CD4-positive, alpha-beta T cell treated with Interleukin-12 subunit alpha and Interleukin-12 subunit beta, for 1 hour (primary cell): ENCODE results near the gene FRY.

Source experiments
- DNase-seq: peaks from one replicate; pipeline ENCODE4 v3.0.0-alpha.2; 2020

FRY gene

GRCh38 chr13:32228330-32229041, 196.9 kb downstream of the FRY start:
- no peak for DNase-seq

DNA sequence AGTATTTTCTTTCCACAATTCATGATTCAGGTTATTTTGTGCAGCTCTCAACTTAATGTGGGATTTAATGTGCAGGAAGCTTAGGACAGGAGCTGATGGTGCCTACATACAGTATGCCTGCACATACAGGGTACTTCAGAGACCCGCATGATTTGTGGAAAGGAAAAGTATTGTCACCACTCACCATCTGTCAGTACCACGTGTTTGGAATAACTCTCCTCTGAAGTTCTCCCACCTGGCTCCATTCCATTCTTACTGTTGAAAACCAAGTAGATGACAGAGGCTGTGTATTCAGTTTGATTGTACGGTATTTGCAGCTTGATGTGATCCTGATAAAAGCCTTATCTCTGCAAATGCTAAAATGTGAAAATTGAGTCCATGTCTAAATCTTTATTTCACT, 197.9 kb downstream of the FRY start:
- no peak for DNase-seq

GRCh38 chr13:32232263-32232662, 200.7 kb downstream of the FRY start:
- no peak for DNase-seq

- DNase-seq = no peak
Measured at GRCh38 chr13:32233062-32233461, 201.5 kb downstream of the FRY start.

- DNase-seq = peak; percentile 23
Measured at GRCh38 chr13:32234914-32235313, 203.3 kb downstream of the FRY start.

- no peak for DNase-seq
Measured at GRCh38 chr13:32237681-32238080, 206.1 kb downstream of the FRY start.

- DNase-seq = no peak
Measured at GRCh38 chr13:32243695-32244094, 212.1 kb downstream of the FRY start.

- DNase-seq = no peak
Measured at GRCh38 chr13:32245555-32245954, 214.0 kb downstream of the FRY start.

- DNase-seq = peak; percentile 29
Measured at GRCh38 chr13:32246468-32246867, 214.9 kb downstream of the FRY start.

DNA sequence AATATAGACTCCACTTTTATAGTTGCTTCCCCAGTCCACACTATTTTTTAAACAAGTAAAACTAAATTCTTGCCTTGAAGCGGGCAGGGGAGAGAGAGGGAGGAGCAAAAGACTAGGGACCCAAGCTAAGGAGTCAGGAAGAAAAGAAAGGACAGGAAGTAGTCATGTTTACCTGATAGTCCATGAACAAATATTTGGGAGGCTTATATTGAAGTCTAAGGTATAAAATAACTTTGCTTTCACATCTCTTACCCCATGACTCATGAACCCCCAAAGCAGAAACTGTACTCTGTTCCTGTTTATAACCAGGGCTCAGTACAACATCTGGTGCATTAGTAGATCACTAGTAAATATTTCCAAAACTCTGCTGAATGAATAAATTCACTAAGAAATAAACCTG, 216.3 kb downstream of the FRY start:
- DNase-seq = no peak

DNA sequence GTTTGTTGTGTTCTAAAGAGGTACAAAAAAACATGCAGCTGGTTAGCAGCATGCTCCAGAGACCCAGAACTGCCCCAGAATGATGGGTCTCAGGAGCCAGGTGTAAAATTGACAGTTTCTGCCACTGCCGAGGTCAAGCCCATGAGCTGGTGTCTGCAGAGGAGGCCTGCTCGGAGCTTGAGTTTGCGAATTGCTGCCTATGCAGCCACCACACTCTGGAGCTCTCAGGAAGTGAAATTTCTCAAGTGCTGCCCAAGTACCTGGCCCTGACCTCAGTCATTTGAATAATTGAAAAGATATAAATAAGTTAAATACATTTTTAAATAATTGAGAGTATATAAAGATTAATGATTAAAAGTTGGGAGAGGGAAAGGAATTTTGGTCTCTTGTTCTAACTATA, 217.2 kb downstream of the FRY start:
- DNase-seq = no peak

GRCh38 chr13:32252812-32253438, 221.4 kb downstream of the FRY start:
- no peak for DNase-seq

- DNase-seq = no peak
Measured at GRCh38 chr13:32253911-32254399, 222.4 kb downstream of the FRY start.

GRCh38 chr13:32254416-32254815, 222.8 kb downstream of the FRY start:
- no peak for DNase-seq

GRCh38 chr13:32254916-32255723, 223.5 kb downstream of the FRY start:
- DNase-seq = no peak

DNA sequence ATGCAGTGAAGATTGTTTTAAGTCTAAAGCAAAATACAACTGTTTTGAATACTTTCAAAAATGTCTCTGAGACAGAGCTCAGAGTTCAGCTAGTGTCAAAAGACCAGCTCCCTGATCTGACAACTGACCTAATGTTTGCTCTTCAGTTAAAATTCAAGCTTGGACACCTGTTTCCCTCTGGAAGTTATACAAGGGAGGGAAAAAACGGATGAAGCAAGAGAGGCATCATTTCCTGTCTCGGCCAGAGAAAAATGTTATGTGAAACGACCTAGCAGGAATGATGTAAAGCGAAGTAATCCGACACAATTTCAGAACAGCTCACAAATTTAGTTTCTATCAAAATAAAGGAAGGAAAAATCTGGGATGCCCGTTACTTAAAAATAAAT, 224.1 kb downstream of the FRY start:
- DNase-seq = no peak

DNA sequence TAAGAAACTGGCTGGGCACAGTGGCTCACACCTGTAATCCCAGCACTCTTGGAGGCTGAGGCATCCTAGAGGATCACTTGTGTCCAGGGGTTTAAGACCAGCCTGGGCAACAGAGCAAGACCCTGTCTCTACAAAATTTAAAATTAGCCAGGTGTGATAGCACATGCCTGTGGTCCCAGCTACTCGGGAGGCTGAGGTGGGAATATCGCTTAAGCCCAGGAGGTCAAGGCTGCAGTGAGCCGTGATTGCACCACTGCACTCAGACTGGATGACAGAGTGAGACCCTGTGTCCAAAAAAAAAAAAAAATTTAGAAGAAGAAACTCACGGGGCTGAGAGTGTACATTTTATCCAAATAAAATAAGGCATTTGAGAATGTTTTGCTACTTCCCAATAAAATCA, 224.7 kb downstream of the FRY start:
- DNase-seq = no peak

DNA sequence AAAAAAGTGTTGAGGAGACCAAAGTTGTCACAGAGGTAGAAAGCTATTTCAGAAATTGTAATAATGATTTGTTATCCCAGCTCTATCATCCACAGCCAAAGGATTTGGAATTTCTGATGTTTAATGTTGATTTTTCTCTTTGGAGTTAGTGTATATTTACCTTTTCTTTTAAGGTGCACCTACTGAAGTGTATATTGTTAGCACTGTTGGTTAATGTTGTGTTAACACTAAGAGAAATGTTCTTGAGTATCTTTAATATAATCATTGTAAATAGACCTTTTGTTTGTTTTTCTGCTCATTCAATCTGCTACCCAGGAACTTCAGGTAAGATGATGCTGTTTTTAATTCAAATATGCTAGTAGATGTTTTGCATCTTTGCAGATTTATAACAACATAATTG, 226.1 kb downstream of the FRY start:
- DNase-seq = no peak

- no peak for DNase-seq
Measured at GRCh38 chr13:32259116-32259515, 227.5 kb downstream of the FRY start.

DNA sequence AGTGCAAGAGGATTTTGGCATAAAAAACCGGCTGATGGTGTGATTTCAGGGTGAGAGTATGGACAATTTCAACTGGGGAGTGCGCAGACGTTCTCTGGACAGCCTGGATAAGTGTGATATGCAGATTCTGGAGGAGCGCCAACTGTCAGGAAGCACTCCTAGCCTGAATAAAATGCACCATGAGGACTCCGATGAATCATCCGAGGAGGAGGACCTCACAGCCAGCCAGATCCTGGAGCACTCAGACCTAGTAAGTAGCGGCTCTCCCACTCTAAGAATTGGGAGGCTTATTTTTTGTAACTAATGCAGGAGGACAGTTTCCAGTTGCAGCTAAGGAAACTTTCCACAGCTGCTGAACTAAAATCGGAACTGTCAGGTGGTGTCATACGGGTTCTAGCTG, 230.0 kb downstream of the FRY start:
- DNase-seq = no peak

GRCh38 chr13:32262165-32262564, 230.6 kb downstream of the FRY start:
- no peak for DNase-seq

- DNase-seq = no peak
Measured at GRCh38 chr13:32262619-32263018, 231.0 kb downstream of the FRY start.

DNA sequence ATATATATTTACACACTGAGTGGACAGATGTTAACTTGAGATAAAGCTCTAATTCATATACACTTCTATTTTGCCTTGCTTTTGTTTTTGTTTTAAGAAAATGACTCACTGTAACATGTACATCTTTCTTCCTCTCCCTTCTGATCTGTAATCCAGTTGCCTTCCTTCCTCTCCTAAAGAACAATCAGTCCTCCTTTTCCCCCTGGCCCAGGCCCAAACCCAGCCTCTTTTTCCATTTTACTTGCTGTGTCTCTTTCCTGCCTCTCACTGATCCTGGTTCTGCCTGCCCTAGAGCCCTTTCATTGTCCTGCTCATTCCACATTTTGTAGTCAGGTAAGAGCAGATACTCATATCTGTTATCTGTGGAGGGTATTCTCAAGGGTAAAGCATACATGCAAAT, 232.8 kb downstream of the FRY start:
- no peak for DNase-seq

DNA sequence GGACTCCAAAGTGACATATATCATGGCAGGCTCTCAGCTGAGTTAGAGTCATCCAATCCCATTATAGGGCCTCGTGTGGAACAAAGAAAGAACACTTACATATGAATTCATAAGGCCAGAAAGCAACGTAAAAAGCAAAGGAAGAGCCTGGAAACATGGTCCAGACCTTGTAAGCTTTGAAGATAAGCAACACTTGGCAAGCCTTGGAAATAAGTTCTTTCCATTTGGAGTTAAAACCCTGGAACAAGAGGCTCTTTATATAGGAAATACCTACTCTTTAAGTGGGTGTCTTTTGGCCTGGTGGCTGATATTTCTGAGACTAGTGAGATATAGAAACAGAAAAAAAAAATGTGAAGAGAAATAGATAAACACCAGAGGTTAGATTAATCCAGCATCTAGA, 234.2 kb downstream of the FRY start:
- no peak for DNase-seq
